Activated CD4-positive, alpha-beta T cell treated with anti-CD3 and anti-CD28 coated beads for 24 hours (primary cell): ENCODE measurements around the gene PIGK.
"Not testable (repeated sequence)": the region's sequence is repeated elsewhere in the genome, so short reads cannot be mapped to it uniquely, and the experiment has no call there.

Source experiments
- DNase-seq, 2 donors: peaks; one replicate each; pipeline ENCODE4 v3.0.0-alpha.2; 2020; ENCODE audit warnings: low read depth in 2 of 2

PIGK gene

GRCh38 chr1:77193951-77194350, 25.3 kb downstream of the PIGK start:
- DNase-seq = no peak

- DNase-seq = no peak
Measured at GRCh38 chr1:77188770-77189169, 30.5 kb downstream of the PIGK start.

DNA sequence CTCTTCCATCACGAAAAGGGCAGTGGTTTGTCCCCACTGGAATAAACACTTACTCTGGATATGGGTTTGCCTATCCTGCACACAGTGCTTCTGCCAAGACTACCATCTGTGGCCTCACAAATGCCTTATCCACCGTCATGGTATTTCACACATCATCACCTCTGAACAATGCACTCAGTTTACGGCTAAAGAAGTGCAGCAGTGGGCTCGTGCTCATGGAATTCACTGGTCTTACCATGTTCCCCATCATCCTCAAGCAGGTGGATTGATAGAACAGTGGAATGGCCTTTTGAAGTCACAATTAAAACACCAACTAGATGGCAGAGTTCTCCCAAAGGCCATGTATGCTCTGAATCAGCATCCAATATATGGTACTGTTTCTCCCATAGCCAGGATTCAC, 32.3 kb downstream of the PIGK start:
- DNase-seq = not testable (repeated sequence)

GRCh38 chr1:77182083-77182482, 37.1 kb downstream of the PIGK start:
- no peak for DNase-seq

- DNase-seq = no peak
Measured at GRCh38 chr1:77179632-77180031, 39.6 kb downstream of the PIGK start.

- DNase-seq = no peak
Measured at GRCh38 chr1:77175230-77175844, 43.9 kb downstream of the PIGK start.

DNA sequence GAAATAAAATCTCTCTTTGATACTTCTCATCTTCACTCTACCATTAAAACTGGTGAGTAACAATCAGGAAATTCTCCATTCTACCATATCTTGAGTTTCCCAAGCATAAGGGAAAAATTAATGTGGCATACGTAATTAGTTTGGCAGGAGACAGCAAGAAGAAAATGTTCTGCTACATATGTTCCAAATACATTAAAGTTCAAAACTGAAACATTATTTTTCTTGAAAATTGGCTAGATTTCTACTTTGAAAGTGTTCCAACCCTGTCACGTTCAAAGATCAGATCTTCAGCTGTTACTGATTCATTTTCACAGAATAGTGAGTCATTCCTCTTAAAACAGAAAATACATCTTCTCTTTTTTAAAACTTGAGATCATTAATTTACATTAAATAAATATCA, 48.5 kb downstream of the PIGK start:
- no peak for DNase-seq

DNA sequence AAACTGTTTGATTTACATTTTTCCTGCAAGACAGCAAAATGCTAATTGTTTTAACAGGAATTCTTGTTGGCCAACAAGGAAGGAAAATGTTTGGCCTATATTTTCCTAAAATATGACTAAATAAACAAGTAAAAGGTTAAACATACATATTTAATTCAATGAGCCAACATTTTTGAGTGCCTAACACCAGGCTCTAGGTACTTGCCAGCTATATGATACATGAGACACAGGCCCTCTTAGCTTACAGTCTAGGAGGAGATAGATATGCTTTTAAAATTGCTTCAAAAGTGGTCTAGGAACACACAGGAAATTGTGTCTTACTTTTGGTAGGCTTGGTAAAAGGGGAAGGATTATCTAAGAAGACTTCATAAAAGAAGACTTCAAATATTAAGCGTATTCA, 50.9 kb downstream of the PIGK start:
- no peak for DNase-seq

- DNase-seq = no peak
Measured at GRCh38 chr1:77164434-77164944, 54.7 kb downstream of the PIGK start.

DNA sequence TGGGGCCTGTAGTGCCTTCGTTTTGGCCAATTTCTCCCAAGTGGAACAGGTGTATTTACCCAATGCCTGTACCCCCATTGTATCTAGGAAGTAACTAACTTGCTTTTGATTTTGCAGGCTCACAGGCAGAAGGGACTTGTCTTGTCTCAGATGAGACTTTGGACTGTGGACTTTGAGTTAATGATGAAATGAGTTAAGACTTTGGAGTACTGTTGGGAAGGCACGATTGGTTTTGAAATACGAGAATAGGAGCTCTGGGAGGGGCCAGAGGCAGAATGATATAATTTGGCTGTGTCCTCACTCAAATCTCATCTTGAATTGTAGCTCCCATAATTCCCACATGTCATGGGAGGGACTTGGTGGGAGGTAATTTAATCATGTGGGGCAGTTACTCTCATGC, 59.5 kb downstream of the PIGK start:
- DNase-seq = not testable (repeated sequence)

DNA sequence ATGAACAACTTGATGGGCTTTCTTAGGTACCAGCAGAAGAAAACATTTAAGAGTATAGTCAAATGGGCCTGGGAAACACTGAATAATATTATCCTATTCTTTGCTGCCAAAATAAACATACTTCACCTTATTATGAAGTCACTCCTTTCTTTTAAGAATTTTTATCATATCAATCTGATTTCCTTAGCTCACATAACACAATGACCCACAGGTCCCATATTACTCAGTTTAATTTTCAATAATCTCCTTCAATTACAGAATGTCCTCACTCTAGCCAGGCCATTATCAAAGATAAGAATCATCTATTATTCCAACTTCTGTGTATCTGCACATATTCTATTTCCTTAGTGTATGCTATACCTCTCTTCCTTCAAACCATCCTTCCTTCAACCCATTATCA, 63.0 kb downstream of the PIGK start:
- DNase-seq = no peak

DNA sequence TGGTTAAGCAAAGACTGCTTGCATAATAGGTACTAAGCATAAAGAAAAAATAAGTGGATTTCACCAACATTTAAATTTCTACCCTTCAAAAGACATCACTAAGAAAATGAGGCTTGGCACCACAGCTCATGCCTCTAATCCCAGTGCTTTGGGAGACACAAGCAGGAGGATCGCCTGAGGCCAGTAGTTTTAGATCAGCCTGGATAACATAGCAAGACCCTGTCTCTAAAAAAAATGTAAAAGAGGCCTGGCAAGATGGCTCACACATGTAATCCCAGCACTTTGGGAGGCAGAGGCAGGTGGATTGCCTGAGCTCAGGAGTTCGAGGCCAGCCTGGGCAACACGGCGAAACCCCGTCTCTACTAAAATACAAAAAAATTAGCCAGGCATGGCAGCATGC, 73.0 kb downstream of the PIGK start:
- DNase-seq = no peak

GRCh38 chr1:77143529-77144121, 75.6 kb downstream of the PIGK start:
- DNase-seq = no peak

GRCh38 chr1:77139389-77139788, 79.8 kb downstream of the PIGK start:
- no peak for DNase-seq

- no peak for DNase-seq
Measured at GRCh38 chr1:77134359-77134758, 84.9 kb downstream of the PIGK start.

DNA sequence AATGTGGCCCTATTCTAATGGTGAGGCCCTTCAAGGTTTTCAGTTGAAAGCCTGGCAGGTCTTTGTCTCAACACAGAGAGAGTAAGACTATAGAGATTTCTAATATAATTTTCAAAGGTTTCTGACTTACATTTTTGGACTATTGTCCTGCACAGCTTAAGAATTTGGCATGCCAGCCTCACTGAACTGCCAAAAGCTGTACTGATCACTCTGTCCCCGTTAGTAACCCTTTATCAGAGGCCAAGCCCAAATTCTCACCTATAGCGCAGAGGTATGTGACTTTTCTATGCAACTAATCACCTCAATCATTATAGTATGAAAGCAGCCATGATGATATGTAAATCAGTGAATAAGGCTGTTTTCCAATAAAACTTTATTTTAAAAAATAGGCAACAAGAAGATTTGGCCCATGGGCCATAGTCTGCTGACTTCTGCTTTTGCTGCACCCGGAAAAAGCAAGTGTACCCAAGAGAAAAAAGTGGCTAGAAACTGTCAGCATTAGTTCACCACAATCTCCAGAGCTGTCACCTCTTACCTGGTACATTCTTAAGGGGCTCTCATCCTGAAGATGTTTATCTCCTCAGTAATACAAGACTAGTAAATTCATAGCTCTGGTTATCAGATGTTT, 85.4 kb downstream of the PIGK start:
- DNase-seq = no peak

- DNase-seq = no peak
Measured at GRCh38 chr1:77126307-77126706, 92.9 kb downstream of the PIGK start.

- no peak for DNase-seq
Measured at GRCh38 chr1:77121503-77121902, 97.7 kb downstream of the PIGK start.

- no peak for DNase-seq
Measured at GRCh38 chr1:77120950-77121349, 98.3 kb downstream of the PIGK start.

GRCh38 chr1:77118712-77119111, 100.5 kb downstream of the PIGK start:
- no peak for DNase-seq

DNA sequence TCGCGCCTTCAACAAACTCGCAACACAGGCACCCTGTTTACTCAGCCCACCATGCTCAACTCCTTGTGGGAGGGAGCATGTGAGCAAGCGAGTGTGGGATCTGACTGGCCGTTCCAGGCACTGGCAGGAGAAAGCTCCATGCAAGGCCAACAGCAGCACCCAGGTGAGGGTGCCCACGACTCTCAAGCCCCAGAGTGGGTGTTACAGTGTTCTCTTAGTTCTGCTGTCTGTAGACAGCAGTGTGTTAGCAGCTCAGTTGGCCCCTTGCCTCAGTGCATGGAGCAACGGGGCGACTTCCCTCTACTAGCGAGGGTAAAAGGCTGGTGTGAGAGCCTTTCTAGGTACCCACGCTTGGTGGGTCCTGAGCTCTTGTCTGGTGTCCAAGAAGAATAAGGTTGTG, 114.6 kb downstream of the PIGK start:
- DNase-seq = no peak

- DNase-seq = no peak
Measured at GRCh38 chr1:77103486-77103885, 115.7 kb downstream of the PIGK start.

DNA sequence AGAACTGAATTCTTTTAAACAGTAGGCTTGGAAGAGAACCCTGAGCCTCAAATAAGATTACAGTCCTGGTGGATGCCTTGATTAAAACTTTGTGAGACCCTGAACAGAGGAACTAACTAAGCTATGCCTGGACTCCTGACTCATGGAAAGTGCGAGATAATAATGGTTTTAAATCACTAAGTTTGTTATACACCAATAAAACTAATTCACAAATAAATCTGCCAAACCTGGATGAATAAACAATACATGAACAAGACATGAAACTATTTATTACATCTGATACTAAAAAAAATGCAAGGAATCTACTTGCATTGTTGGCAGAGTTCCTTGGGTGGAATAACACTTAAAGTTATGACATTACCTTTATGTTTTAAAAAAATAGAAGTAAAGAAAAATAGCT, 118.4 kb downstream of the PIGK start:
- DNase-seq = no peak
